HCT116 (cell line): ENCODE measurements around the gene AOPEP. TPM values are rescaled to one million over a fixed set of nuclear protein-coding genes. Genes with fewer than 3 reads are reported as not detected.

Experiments
- ATAC-seq: fragments of 200-7000 bp; cut with Tn5 transposase; 2 replicates; pipeline ENCODE4 v1.9.1; 2020; ENCODE audit warnings: mild to moderate bottlenecking, moderate library complexity
- BruUV-seq: library from RNA; stranded (reverse); fragments of 400-500 nt; replicated peaks from 2 replicates; lab custom pipeline; 2021; lab: Mats Ljungman, UMichigan
- CTCF ChIA-PET: fragments of 300-600 bp; sonication (Branson Sonifier 250); formaldehyde crosslinking; loops from one replicate; lab custom pipeline; 2021; ENCODE audit warnings: antibody characterized with exemption; lab: Charles Lee
- POLR2A ChIA-PET: fragments of 300-600, 350-600 bp; sonication (Branson Sonifier 250); formaldehyde crosslinking; loops from one replicate; lab custom pipeline; 2021; ENCODE audit warnings: antibody characterized with exemption; lab: Charles Lee
- RAD21 ChIA-PET, 2 experiments: fragments of 300-600 bp; sonication (Branson Sonifier 250); formaldehyde crosslinking; loops; one replicate each; lab custom pipeline; 2023; ENCODE audit warnings: low total read pairs in 2 of 2; ENCODE audit not compliant: uncharacterized antibody in 2 of 2, unreplicated experiment in 2 of 2, low non-redundant PET in 1 of 2; lab: Charles Lee
- DNase-seq: peaks from one replicate; pipeline ENCODE4 v3.0.0-alpha.2; 2010; ENCODE audit warnings: low read depth, low spot score
- H2AFZ ChIP-seq: fragments of 200-600 bp; shearing (Covaris generic), sonication (generic); 2 replicates; pipeline ENCODE4 v1.6.1; 2017; ENCODE audit warnings: low read depth, mixed run types, mixed read lengths, antibody characterized with exemption, low read length; ENCODE audit not compliant: poor library complexity, severe bottlenecking
- H3K27ac ChIP-seq: 2 replicates; pipeline ENCODE4 v1.5.1; 2012; ENCODE audit warnings: low read depth, low read length
- H3K27me3 ChIP-seq: fragments of 200-600 bp; sonication (generic); 2 replicates; pipeline ENCODE4 v1.6.1; 2016; ENCODE audit warnings: mixed run types, low read length, mixed read lengths; ENCODE audit not compliant: insufficient read depth
- H3K36me3 ChIP-seq, 2 experiments: fragments of 200-500 bp in 1 of 2; fragments of 200-600 bp in 1 of 2; sonication (Bioruptor generic) in 1 of 2; sonication (generic) in 1 of 2; 2 replicates each; pipeline versions ENCODE4 v1.5.1 to v1.6.1; 2014 to 2016; ENCODE audit warnings: low read length in 2 of 2, inconsistent platforms in 1 of 2, mixed read lengths in 1 of 2, mixed run types in 1 of 2; ENCODE audit not compliant: insufficient read depth in 2 of 2, control insufficient read depth in 1 of 2
- H3K4me1 ChIP-seq, 2 experiments: fragments of 200-600 bp in 1 of 2; sonication (generic) in 1 of 2; 2 replicates each; pipeline versions ENCODE4 v1.5.1 to v1.6.1; 2012 to 2017; ENCODE audit warnings: low read length in 2 of 2, inconsistent platforms in 1 of 2, mild to moderate bottlenecking in 1 of 2, mixed read lengths in 1 of 2, mixed run types in 1 of 2, moderate library complexity in 1 of 2; ENCODE audit not compliant: insufficient read depth in 2 of 2, control insufficient read depth in 1 of 2
- H3K4me2 ChIP-seq: fragments of 200-600 bp; sonication (generic); 2 replicates; pipeline ENCODE4 v1.6.1; 2017; ENCODE audit warnings: mixed run types, low read length, mixed read lengths
- H3K4me3 ChIP-seq, 2 experiments: fragments of 200-600 bp in 1 of 2; sonication (generic) in 1 of 2; replicated peaks in 1 of 2; 2 replicates each; pipeline ENCODE4 v1.5.1; 2011 to 2016; ENCODE audit warnings: low read length in 2 of 2, control low read depth in 1 of 2, low read depth in 1 of 2, mild to moderate bottlenecking in 1 of 2, mixed read lengths in 1 of 2, mixed run types in 1 of 2
- H3K79me2 ChIP-seq: fragments of 200-600 bp; sonication (generic); 2 replicates; pipeline ENCODE4 v1.6.1; 2017; ENCODE audit warnings: mild to moderate bottlenecking, mixed run types, low read length, moderate library complexity, mixed read lengths; ENCODE audit not compliant: insufficient read depth
- H3K9ac ChIP-seq: fragments of 200-600 bp; sonication (generic); 2 replicates; pipeline ENCODE4 v1.6.1; 2016; ENCODE audit warnings: low read length, mixed read lengths
- H3K9me2 ChIP-seq: fragments of 200-600 bp; sonication (generic), shearing (Covaris generic); 2 replicates; pipeline ENCODE4 v1.6.1; 2017; ENCODE audit warnings: mixed run types, mild to moderate bottlenecking, moderate library complexity; ENCODE audit not compliant: insufficient read depth
- H3K9me3 ChIP-seq, 2 experiments: fragments of 200-500 bp in 1 of 2; fragments of 200-600 bp in 1 of 2; sonication (Bioruptor generic) in 1 of 2; sonication (generic) in 1 of 2; 2 replicates each; pipeline ENCODE4 v1.6.1; 2014 to 2017; ENCODE audit warnings: low read length in 2 of 2, mixed read lengths in 2 of 2, inconsistent platforms in 1 of 2, low read depth in 1 of 2, mild to moderate bottlenecking in 1 of 2, mixed run types in 1 of 2, moderate library complexity in 1 of 2; ENCODE audit not compliant: control insufficient read depth in 1 of 2, insufficient read depth in 1 of 2
- H4K20me1 ChIP-seq: fragments of 200-600 bp; sonication (generic), shearing (Covaris generic); 2 replicates; pipeline ENCODE4 v1.6.1; 2017; ENCODE audit warnings: mixed run types, mild to moderate bottlenecking, moderate library complexity; ENCODE audit not compliant: insufficient read depth
- CTCF ChIP-seq, 3 experiments: fragments of 200-600 bp in 1 of 3; sonication (generic) in 1 of 3; IDR thresholded peaks in 2 of 3; conservative IDR thresholded peaks in 1 of 3; 2 replicates each; pipeline ENCODE4 v1.5.1; 2012 to 2017; ENCODE audit warnings: low read depth in 2 of 3, low read length in 2 of 3, antibody characterized with exemption in 1 of 3, borderline replicate concordance in 1 of 3, control low read depth in 1 of 3, mild to moderate bottlenecking in 1 of 3, mixed read lengths in 1 of 3, mixed run types in 1 of 3, moderate library complexity in 1 of 3; ENCODE audit not compliant: insufficient read depth in 1 of 3
- ELF1 ChIP-seq: IDR thresholded peaks from 2 replicates; pipeline ENCODE4 v1.6.1; 2012; ENCODE audit warnings: low read depth, borderline replicate concordance
- EZH2 ChIP-seq: fragments of 200-600 bp; sonication (generic); IDR thresholded peaks from 2 replicates; pipeline ENCODE4 v1.6.1; 2017; ENCODE audit warnings: antibody characterized with exemption, mixed run types
- JUND ChIP-seq: IDR thresholded peaks from 2 replicates; pipeline ENCODE4 v1.6.1; 2012
- POLR2A ChIP-seq: IDR thresholded peaks from 2 replicates; pipeline ENCODE4 v1.7.0; 2011; ENCODE audit warnings: borderline replicate concordance; ENCODE audit not compliant: insufficient read depth, insufficient read length; ENCODE audit errors: extremely low read depth
- POLR2AphosphoS5 ChIP-seq: IDR thresholded peaks from 2 replicates; pipeline ENCODE4 v1.6.1; 2011; ENCODE audit warnings: mild to moderate bottlenecking, low read depth, low read length, moderate library complexity
- RAD21 ChIP-seq: IDR thresholded peaks from 2 replicates; pipeline ENCODE4 v1.6.1; 2012; ENCODE audit warnings: low read depth, mild to moderate bottlenecking
- TCF7L2 ChIP-seq: IDR thresholded peaks from 2 replicates; pipeline ENCODE4 v1.7.0; 2011; ENCODE audit warnings: borderline replicate concordance, inconsistent platforms; ENCODE audit not compliant: insufficient read depth, insufficient read length; ENCODE audit errors: extremely low read depth
- YY1 ChIP-seq: IDR thresholded peaks from 2 replicates; pipeline ENCODE4 v1.6.1; 2011; ENCODE audit warnings: low read length, low read depth, moderate library complexity, mild to moderate bottlenecking; ENCODE audit not compliant: insufficient replicate concordance; ENCODE audit errors: extremely low read depth
- ZFX ChIP-seq: fragments of 450-650 bp; IDR thresholded peaks from 2 replicates; pipeline ENCODE4 v1.6.1; 2017
- intact Hi-C: fragments of 100-400 bp; cut with micrococcal nuclease; formaldehyde crosslinking; loops from 2 replicates; pipeline ENCODE4 v1.10.0; 2022
- total RNA-seq: library from RNA; stranded (reverse); gene quantifications from one replicate; pipeline ENCODE4 v1.2.1, GENCODE V29; 2021; ENCODE audit not compliant: unreplicated experiment

AOPEP gene
- total RNA-seq, 1 experiment from 2014 or later = 15.1 TPM

DNA sequence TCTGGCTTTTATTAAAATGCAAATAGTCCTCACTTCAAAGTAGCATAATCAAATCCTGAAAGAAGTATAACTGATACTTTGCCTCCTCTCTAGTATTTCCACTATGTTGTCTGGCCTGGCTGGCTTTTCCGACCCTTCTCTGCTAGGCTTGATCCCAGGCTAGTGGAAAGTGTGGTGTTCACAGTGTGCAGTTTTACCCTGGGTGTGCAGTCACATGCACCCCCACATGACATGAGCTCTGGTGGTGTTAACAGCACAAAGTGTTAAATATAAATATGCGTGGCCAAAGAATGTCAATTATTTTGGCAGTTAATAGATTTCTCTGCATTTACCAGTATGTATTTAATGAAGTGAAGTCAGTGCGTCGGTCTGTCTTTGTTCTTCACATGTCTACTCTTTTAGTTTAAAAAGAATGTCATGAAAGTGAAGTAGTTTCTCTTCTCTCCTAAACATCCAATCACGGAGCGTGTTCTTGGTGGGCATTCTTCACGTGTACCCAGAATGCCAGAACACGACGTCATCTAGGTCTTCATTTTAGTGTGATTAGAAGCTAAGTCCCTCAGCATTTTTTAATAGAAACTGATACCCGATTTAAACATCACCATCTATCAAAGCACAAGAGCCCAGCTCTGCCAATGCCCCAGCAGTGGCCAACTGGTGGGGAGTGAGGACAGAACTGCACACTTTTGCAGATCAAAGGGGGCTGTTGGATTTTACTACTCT is 304.6 kb downstream of the AOPEP start:
- POLR2A ChIA-PET = no interaction called here
- no peak for TF ChIP-seq RAD21
- no peak for TF ChIP-seq JUND
- no peak for TF ChIP-seq ZFX
- TF ChIP-seq POLR2AphosphoS5 = no peak
- TF ChIP-seq ELF1 = no peak
- TF ChIP-seq YY1 = no peak
- TF ChIP-seq TCF7L2 = no peak
- TF ChIP-seq CTCF (IDR thresholded peaks at IDR 0.05 in 2 of 3, conservative IDR thresholded peaks at IDR 0.05 in 1 of 3; ENCODE audit: borderline replicate concordance in 1 of 3, insufficient read depth in 1 of 3, low read depth in 2 of 3, low read length in 2 of 3) = no peak
- TF ChIP-seq EZH2 = no peak
- no peak for TF ChIP-seq POLR2A
- no peaks in the 10 kb centered on the region for H3K36me3 ChIP-seq
- RAD21 ChIA-PET = no interaction called here
- no peak for DNase-seq
- no TSS peak for BruUV-seq
- H3K27me3 ChIP-seq = no peaks in the 10 kb centered on the region
- no peak overlapping the region for H3K4me3 ChIP-seq
- intact Hi-C loops = no loop called here
- H2AFZ ChIP-seq = no peak overlapping the region
- H4K20me1 ChIP-seq = no peaks in the 10 kb centered on the region
- no peaks in the 10 kb centered on the region for H3K9me3 ChIP-seq
- H3K4me1 ChIP-seq = peaks cover 3 to 4% of the 10 kb centered on the region in 2 experiments; a peak in 3 of 4 replicates
- CTCF ChIA-PET = no interaction called here
- H3K79me2 ChIP-seq = peaks cover 11% of the 10 kb centered on the region; the same call in 1 of the 2 replicates
- no peak overlapping the region for H3K4me2 ChIP-seq
- H3K27ac ChIP-seq = no peak overlapping the region
- H3K9ac ChIP-seq = no peak overlapping the region
- H3K9me2 ChIP-seq = no peaks in the 10 kb centered on the region
- ATAC-seq = no peak
